GM19328 (cell line): ENCODE results near the gene IWS1.
"Not testable (repeated sequence)": the region's sequence is repeated elsewhere in the genome, so short reads cannot be mapped to it uniquely, and the experiment has no call there.

Experiments used
- ATAC-seq: cut with Tn5 transposase; IDR thresholded peaks from one replicate; pipeline ENCODE4 v1.9.1; 2021; ENCODE audit warnings: mild to moderate bottlenecking, moderate library complexity; ENCODE audit not compliant: unreplicated experiment

IWS1 gene

GRCh38 chr2:127463155-127463991, 62.9 kb downstream of the IWS1 start:
- no peak for ATAC-seq

GRCh38 chr2:127462461-127462860, 63.8 kb downstream of the IWS1 start:
- no peak for ATAC-seq

GRCh38 chr2:127456960-127457359, 69.3 kb downstream of the IWS1 start:
- ATAC-seq = no peak

GRCh38 chr2:127455566-127456493, 70.5 kb downstream of the IWS1 start:
- no peak for ATAC-seq

- ATAC-seq = no peak
Measured at GRCh38 chr2:127454595-127455565, 71.4 kb downstream of the IWS1 start.

GRCh38 chr2:127453392-127454171, 72.7 kb downstream of the IWS1 start:
- no peak for ATAC-seq

GRCh38 chr2:127453013-127453391, 73.3 kb downstream of the IWS1 start:
- no peak for ATAC-seq

GRCh38 chr2:127452423-127452822, 73.9 kb downstream of the IWS1 start:
- not testable (repeated sequence) for ATAC-seq

GRCh38 chr2:127451981-127452380, 74.3 kb downstream of the IWS1 start:
- ATAC-seq = no peak

GRCh38 chr2:127449898-127450297, 76.4 kb downstream of the IWS1 start:
- ATAC-seq = no peak

- no peak for ATAC-seq
Measured at GRCh38 chr2:127449414-127449813, 76.9 kb downstream of the IWS1 start.

- no peak for ATAC-seq
Measured at GRCh38 chr2:127448526-127448925, 77.8 kb downstream of the IWS1 start.

- ATAC-seq = no peak
Measured at GRCh38 chr2:127439343-127439742, 86.9 kb downstream of the IWS1 start.

- no peak for ATAC-seq
Measured at GRCh38 chr2:127437781-127438726, 88.2 kb downstream of the IWS1 start.

- ATAC-seq = no peak
Measured at GRCh38 chr2:127437056-127437455, 89.2 kb downstream of the IWS1 start.

GRCh38 chr2:127434515-127434914, 91.8 kb downstream of the IWS1 start:
- no peak for ATAC-seq

- no peak for ATAC-seq
Measured at GRCh38 chr2:127431408-127432023, 94.8 kb downstream of the IWS1 start.
